Endothelial cell of umbilical vein (primary cell): Measurements from ENCODE around the gene MORC1.

Source experiments
- EZH2 ChIP-seq: IDR thresholded peaks from 2 replicates; pipeline ENCODE4 v1.6.1; 2012; ENCODE audit warnings: borderline replicate concordance, low read depth, mild to moderate bottlenecking, moderate library complexity, low read length, inconsistent platforms; ENCODE audit not compliant: severe bottlenecking
- POLR2A ChIP-seq: IDR thresholded peaks from 2 replicates; pipeline ENCODE4 v1.6.1; 2012; ENCODE audit warnings: low read depth, mild to moderate bottlenecking, control low read depth, low read length
- TF ChIP-seq, protein P1 (sequence below), 2 donors: IDR thresholded peaks; 1 replicate in 1 of 2; 2 replicates in 1 of 2; pipeline ENCODE4 v1.5.1; 2011; ENCODE audit warnings: low read length in 2 of 2, mild to moderate bottlenecking in 2 of 2, moderate library complexity in 2 of 2, control low read depth in 1 of 2, inconsistent platforms in 1 of 2, low read depth in 1 of 2; ENCODE audit not compliant: insufficient read depth in 1 of 2; ENCODE audit errors: extremely low read depth in 1 of 2
- TF ChIP-seq, protein P2 (sequence below): IDR thresholded peaks from 2 replicates; pipeline ENCODE4 v1.6.1; 2011; ENCODE audit not compliant: insufficient read depth, insufficient read length

DNA sequence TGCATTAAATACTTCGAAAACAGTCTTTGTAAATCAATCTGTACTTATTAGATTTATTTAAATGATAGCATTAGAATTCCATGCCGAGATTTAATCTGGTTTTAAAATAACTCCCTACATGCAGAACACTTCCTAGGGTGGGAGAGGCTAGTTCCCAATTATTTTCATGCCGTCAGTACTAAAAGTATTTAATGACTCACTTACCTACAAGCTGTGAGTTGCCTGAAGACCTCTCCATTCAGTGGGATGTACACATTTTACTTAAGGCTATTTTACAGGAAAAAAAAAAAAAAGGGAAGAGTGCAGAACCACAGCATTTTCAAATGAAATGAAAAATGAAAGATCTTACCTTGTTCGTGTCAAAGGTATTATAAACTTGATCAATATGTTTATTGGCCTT, 164.7 kb downstream of the MORC1 start:
- TF ChIP-seq, protein P1, sequence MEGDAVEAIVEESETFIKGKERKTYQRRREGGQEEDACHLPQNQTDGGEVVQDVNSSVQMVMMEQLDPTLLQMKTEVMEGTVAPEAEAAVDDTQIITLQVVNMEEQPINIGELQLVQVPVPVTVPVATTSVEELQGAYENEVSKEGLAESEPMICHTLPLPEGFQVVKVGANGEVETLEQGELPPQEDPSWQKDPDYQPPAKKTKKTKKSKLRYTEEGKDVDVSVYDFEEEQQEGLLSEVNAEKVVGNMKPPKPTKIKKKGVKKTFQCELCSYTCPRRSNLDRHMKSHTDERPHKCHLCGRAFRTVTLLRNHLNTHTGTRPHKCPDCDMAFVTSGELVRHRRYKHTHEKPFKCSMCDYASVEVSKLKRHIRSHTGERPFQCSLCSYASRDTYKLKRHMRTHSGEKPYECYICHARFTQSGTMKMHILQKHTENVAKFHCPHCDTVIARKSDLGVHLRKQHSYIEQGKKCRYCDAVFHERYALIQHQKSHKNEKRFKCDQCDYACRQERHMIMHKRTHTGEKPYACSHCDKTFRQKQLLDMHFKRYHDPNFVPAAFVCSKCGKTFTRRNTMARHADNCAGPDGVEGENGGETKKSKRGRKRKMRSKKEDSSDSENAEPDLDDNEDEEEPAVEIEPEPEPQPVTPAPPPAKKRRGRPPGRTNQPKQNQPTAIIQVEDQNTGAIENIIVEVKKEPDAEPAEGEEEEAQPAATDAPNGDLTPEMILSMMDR (IDR thresholded peaks at IDR 0.05; ENCODE audit: extremely low read depth in 1 of 2, insufficient read depth in 1 of 2, low read depth in 1 of 2, low read length in 2 of 2) = no peak
- no peak for TF ChIP-seq EZH2
- no peak for TF ChIP-seq POLR2A
- TF ChIP-seq, protein P2, sequence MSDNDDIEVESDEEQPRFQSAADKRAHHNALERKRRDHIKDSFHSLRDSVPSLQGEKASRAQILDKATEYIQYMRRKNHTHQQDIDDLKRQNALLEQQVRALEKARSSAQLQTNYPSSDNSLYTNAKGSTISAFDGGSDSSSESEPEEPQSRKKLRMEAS = no peak
